Measurements from ENCODE around the gene PCDHGA6. TPM values are rescaled to one million over a fixed set of nuclear protein-coding genes. Genes with fewer than 3 reads are reported as not detected.

PCDHGA6 gene
- total RNA-seq, 1 experiment from 2014 or later, result 0.07 TPM

DNA sequence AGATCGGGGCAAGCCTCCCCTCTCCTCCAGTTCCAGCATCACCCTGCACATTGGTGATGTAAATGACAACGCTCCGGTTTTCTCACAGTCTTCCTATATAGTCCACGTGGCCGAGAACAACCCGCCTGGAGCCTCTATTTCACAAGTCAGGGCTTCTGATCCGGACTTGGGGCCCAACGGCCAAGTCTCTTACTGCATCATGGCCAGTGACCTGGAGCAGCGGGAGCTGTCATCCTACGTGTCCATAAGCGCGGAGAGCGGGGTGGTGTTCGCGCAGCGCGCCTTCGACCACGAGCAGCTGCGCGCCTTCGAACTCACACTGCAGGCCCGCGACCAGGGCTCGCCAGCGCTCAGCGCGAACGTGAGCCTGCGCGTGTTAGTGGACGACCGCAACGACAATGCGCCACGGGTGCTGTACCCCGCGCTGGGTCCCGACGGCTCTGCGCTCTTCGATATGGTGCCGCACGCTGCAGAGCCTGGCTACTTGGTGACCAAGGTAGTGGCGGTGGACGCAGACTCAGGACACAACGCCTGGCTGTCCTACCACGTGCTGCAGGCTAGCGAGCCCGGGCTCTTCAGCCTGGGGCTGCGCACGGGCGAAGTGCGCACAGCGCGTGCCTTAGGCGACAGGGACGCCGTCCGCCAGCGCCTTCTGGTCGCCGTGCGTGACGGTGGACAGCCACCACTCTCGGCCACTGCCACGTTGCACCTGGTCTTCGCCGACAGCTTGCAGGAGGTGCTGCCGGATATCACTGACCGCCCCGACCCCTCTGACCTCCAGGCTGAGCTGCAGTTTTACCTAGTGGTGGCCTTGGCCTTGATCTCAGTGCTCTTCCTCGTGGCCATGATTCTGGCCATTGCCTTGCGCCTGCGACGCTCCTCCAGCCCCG lies 15.7 kb downstream of the PCDHGA6 start:
- Histone ChIP-seq H3K36me3 (ENCODE audit: control insufficient read depth in 1 of 2, insufficient read depth in 2 of 2, low read length in 2 of 2) (no peaks in the 10 kb centered on the region), H2AFZ (ENCODE audit: low read depth, low read length, poor library complexity, severe bottlenecking) (no peak overlapping the region), H4K20me1 (ENCODE audit: insufficient read depth) (no peaks in the 10 kb centered on the region), H3K9me2 (ENCODE audit: insufficient read depth) (no peaks in the 10 kb centered on the region), H3K27ac (ENCODE audit: low read depth, low read length) (no peak overlapping the region), H3K9me3 (ENCODE audit: control insufficient read depth in 1 of 2, insufficient read depth in 1 of 2, low read depth in 1 of 2, low read length in 2 of 2) (no peaks in the 10 kb centered on the region; a peak in 1 of 4 replicates), H3K27me3 (ENCODE audit: insufficient read depth, low read length) (no peaks in the 10 kb centered on the region), H3K4me1 (ENCODE audit: control insufficient read depth in 1 of 2, insufficient read depth in 2 of 2, low read length in 2 of 2) (no peaks in the 10 kb centered on the region), H3K4me2 (ENCODE audit: low read length) (no peak overlapping the region), H3K9ac (ENCODE audit: low read length) (no peak overlapping the region), H3K79me2 (ENCODE audit: insufficient read depth, low read length) (no peaks in the 10 kb centered on the region), H3K4me3 (replicated peaks in 1 of 2; ENCODE audit: low read depth in 1 of 2, low read length in 2 of 2) (no peak overlapping the region)
- ChIA-PET POLR2A (no interaction called here), CTCF (no interaction called here), RAD21 (ENCODE audit: low non-redundant PET in 1 of 2, low total read pairs in 2 of 2, uncharacterized antibody in 2 of 2, unreplicated experiment in 2 of 2) (no interaction called here)
- no peak for DNase-seq (ENCODE audit: low read depth, low spot score)
- intact Hi-C loops (cut with micrococcal nuclease), result no loop called here
- BruUV-seq (replicated peaks), result no TSS peak
- ATAC-seq, result no peak
- TF ChIP-seq EZH2phosphoT487 (IDR thresholded peaks at IDR 0.05; ENCODE audit: borderline replicate concordance) (no peak), RAD21 (IDR thresholded peaks at IDR 0.05; ENCODE audit: low read depth) (no peak), ZFX (IDR thresholded peaks at IDR 0.05) (no peak), JUND (IDR thresholded peaks at IDR 0.05) (no peak), ELF1 (IDR thresholded peaks at IDR 0.05; ENCODE audit: borderline replicate concordance, low read depth) (no peak), EGR1 (IDR thresholded peaks at IDR 0.05; ENCODE audit: low read depth) (no peak), FOSL1 (IDR thresholded peaks at IDR 0.05; ENCODE audit: low read depth) (no peak), POLR2AphosphoS5 (IDR thresholded peaks at IDR 0.05; ENCODE audit: low read depth, low read length) (no peak), SRF (IDR thresholded peaks at IDR 0.05; ENCODE audit: low read depth) (no peak), SP1 (IDR thresholded peaks at IDR 0.05; ENCODE audit: low read depth) (no peak), CEBPB (IDR thresholded peaks at IDR 0.05; ENCODE audit: low read depth) (no peak), ATF3 (IDR thresholded peaks at IDR 0.05) (no peak), YY1 (IDR thresholded peaks at IDR 0.05; ENCODE audit: extremely low read depth, insufficient replicate concordance, low read depth, low read length) (no peak), POLR2A (IDR thresholded peaks at IDR 0.05; ENCODE audit: borderline replicate concordance, extremely low read depth, insufficient read depth, insufficient read length) (no peak), CBX3 (IDR thresholded peaks at IDR 0.05; ENCODE audit: low read depth) (no peak)
- TF ChIP-seq, protein P1, sequence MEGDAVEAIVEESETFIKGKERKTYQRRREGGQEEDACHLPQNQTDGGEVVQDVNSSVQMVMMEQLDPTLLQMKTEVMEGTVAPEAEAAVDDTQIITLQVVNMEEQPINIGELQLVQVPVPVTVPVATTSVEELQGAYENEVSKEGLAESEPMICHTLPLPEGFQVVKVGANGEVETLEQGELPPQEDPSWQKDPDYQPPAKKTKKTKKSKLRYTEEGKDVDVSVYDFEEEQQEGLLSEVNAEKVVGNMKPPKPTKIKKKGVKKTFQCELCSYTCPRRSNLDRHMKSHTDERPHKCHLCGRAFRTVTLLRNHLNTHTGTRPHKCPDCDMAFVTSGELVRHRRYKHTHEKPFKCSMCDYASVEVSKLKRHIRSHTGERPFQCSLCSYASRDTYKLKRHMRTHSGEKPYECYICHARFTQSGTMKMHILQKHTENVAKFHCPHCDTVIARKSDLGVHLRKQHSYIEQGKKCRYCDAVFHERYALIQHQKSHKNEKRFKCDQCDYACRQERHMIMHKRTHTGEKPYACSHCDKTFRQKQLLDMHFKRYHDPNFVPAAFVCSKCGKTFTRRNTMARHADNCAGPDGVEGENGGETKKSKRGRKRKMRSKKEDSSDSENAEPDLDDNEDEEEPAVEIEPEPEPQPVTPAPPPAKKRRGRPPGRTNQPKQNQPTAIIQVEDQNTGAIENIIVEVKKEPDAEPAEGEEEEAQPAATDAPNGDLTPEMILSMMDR (IDR thresholded peaks at IDR 0.05 in 2 of 3, conservative IDR thresholded peaks at IDR 0.05 in 1 of 3; ENCODE audit: borderline replicate concordance in 1 of 3, insufficient read depth in 1 of 3, low read depth in 2 of 3, low read length in 2 of 3), result no peak
- TF ChIP-seq, protein P2, sequence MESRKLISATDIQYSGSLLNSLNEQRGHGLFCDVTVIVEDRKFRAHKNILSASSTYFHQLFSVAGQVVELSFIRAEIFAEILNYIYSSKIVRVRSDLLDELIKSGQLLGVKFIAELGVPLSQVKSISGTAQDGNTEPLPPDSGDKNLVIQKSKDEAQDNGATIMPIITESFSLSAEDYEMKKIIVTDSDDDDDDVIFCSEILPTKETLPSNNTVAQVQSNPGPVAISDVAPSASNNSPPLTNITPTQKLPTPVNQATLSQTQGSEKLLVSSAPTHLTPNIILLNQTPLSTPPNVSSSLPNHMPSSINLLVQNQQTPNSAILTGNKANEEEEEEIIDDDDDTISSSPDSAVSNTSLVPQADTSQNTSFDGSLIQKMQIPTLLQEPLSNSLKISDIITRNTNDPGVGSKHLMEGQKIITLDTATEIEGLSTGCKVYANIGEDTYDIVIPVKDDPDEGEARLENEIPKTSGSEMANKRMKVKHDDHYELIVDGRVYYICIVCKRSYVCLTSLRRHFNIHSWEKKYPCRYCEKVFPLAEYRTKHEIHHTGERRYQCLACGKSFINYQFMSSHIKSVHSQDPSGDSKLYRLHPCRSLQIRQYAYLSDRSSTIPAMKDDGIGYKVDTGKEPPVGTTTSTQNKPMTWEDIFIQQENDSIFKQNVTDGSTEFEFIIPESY (IDR thresholded peaks at IDR 0.05; ENCODE audit: extremely low read depth, insufficient replicate concordance, low read length), result no peak
